GM06990 (cell line): ENCODE measurements around the gene ITPRID1.

Source experiments
- DNase-seq: peaks from one replicate; pipeline ENCODE4 v3.0.0-alpha.2; 2011; ENCODE audit not compliant: insufficient read length; ENCODE audit errors: extremely low read depth
- H3K27me3 ChIP-seq: replicated peaks from 2 replicates; pipeline ENCODE4 v1.6.0; 2011; ENCODE audit warnings: low read length; ENCODE audit not compliant: control insufficient read depth, insufficient read depth
- H3K36me3 ChIP-seq: 2 replicates; pipeline ENCODE4 v1.5.1; 2011; ENCODE audit warnings: low read length; ENCODE audit not compliant: control insufficient read depth, insufficient read depth
- H3K4me3 ChIP-seq: replicated peaks from 2 replicates; pipeline ENCODE4 v1.5.1; 2011; ENCODE audit warnings: low read depth, mild to moderate bottlenecking, control low read depth, low read length
- CTCF ChIP-seq: IDR thresholded peaks from 2 replicates; pipeline ENCODE4 v1.5.1; 2011; ENCODE audit warnings: low read length, control low read depth, mild to moderate bottlenecking, inconsistent platforms; ENCODE audit not compliant: insufficient read depth, poor library complexity, severe bottlenecking

ITPRID1 gene

DNA sequence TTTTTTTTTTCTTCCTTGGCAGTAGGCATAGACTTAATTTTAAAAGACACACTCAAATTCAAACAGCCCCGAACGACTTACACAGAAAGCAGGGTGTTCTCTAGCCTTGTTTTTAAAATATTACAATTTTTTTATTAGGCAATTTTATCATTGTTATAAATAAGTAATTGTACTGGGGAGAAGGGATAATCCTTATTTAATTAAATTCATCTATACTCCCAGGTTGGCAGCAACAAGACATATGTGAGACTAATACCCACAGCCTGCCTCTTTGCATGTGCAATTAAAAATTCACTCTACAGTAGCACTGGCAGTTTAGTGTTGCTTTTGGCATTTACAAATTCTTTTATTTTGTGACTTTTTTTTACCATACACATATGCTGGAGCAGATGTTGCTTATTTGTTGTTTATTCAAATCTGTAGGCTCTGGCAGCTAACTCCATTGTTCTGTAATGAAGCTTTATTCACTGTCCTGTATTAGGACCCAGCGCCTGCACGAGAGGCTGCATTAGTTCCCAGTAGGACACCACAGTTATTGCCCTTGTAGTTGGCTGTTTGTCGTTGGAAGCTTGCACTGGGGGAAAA lies 88.2 kb downstream of the ITPRID1 start:
- Histone ChIP-seq H3K4me3 (no peak overlapping the region), H3K27me3 (no peaks in the 10 kb centered on the region), H3K36me3 (no peaks in the 10 kb centered on the region)
- no peak for DNase-seq
- TF ChIP-seq CTCF, result no peak

- no peak overlapping the region for H3K4me3 ChIP-seq
- no peak for DNase-seq
- TF ChIP-seq CTCF, result no peak
Measured at GRCh38 chr7:31603046-31603445, 89.2 kb downstream of the ITPRID1 start.

GRCh38 chr7:31613604-31614003 lies 99.7 kb downstream of the ITPRID1 start:
- no peak for TF ChIP-seq CTCF
- Histone ChIP-seq H3K36me3 (no peaks in the 10 kb centered on the region), H3K4me3 (no peak overlapping the region), H3K27me3 (no peaks in the 10 kb centered on the region)
- DNase-seq, result no peak

More at GRCh38 chr7:31603046-31603445, 89.2 kb downstream of the ITPRID1 start:
- no peaks in the 10 kb centered on the region for H3K27me3 ChIP-seq
- H3K36me3 ChIP-seq, result no peaks in the 10 kb centered on the region

GRCh38 chr7:31633467-31633866 lies 119.6 kb downstream of the ITPRID1 start:
- Histone ChIP-seq H3K4me3 (no peak overlapping the region), H3K27me3 (no peaks in the 10 kb centered on the region), H3K36me3 (no peaks in the 10 kb centered on the region)
- TF ChIP-seq CTCF, result no peak
- no peak for DNase-seq

DNA sequence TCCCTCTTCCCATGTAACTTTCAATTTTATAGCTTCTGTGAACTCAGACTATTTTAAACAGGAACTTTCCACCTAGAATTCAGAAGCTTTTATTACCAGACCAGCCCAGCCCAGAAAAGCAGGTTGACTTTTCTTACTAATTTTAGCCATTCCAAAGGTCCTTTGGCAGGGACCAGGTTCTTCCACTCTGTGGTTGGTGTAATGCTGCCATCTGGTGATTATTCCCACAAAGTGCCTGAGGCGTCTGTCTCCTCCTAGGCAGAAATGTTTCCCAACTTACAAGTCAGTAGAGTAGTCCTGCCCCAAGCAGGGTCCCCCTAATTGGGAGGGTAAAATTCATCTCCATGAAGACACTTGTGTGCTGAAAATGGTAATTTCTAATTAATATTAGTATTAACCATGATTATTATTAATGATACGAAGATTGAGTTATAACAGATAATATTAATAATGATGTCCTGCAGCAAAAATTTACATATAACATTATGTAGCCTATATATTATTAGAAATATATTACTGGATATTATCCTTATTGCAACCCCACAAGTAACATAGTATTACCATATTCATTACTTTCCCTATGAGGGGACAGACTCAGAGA lies 120.1 kb downstream of the ITPRID1 start:
- no peak overlapping the region for H3K4me3 ChIP-seq
- no peaks in the 10 kb centered on the region for H3K36me3 ChIP-seq
- no peaks in the 10 kb centered on the region for H3K27me3 ChIP-seq
- TF ChIP-seq CTCF, result peak; percentile 51
- no peak for DNase-seq
